Activated CD8-positive, alpha-beta T cell treated with anti-CD3 and anti-CD28 coated beads for 36 hours (primary cell): Measurements from ENCODE around the gene CEND1. TPM values are rescaled to one million over a fixed set of nuclear protein-coding genes. Genes with fewer than 3 reads are reported as not detected.
A peak's percentile ranks its signal among the peaks of the same experiment; 100 is the strongest.

ENCODE experiments used
- ATAC-seq: fragments of 200-7000 bp; cut with Tn5 transposase; one replicate; pipeline ENCODE4 v1.10.0; 2021; ENCODE audit warnings: mild to moderate bottlenecking, moderate library complexity
- CTCF ChIA-PET: fragments of 350-600 bp; sonication (Branson Sonifier 250); formaldehyde crosslinking; loops from one replicate; lab custom pipeline; 2021; ENCODE audit warnings: antibody characterized with exemption; lab: Charles Lee
- POLR2A ChIA-PET: fragments of 350-600 bp; sonication (Branson Sonifier 250); formaldehyde crosslinking; loops from one replicate; lab custom pipeline; 2021; ENCODE audit warnings: antibody characterized with exemption; lab: Charles Lee
- DNase-seq: peaks from one replicate; pipeline ENCODE4 v3.0.0-alpha.2; 2020
- H3K27ac Mint-ChIP-seq: one replicate; pipeline ENCODE4 v1.8.0; 2021; ENCODE audit warnings: mild to moderate bottlenecking, mixed read lengths
- H3K27me3 Mint-ChIP-seq: one replicate; pipeline ENCODE4 v1.8.0; 2021; ENCODE audit warnings: mixed read lengths
- H3K36me3 Mint-ChIP-seq: one replicate; pipeline ENCODE4 v1.8.0; 2021; ENCODE audit warnings: low read depth, mixed read lengths
- H3K4me1 Mint-ChIP-seq: one replicate; pipeline ENCODE4 v1.8.0; 2021; ENCODE audit warnings: low read depth, mixed read lengths
- H3K4me3 Mint-ChIP-seq: one replicate; pipeline ENCODE4 v1.8.0; 2021; ENCODE audit warnings: mild to moderate bottlenecking, moderate library complexity, mixed read lengths
- H3K9me3 Mint-ChIP-seq: one replicate; pipeline ENCODE4 v1.8.0; 2021; ENCODE audit warnings: mixed read lengths
- CTCF ChIP-seq: fragments of 200-600 bp; IDR thresholded peaks from one replicate; pipeline ENCODE4 v1.8.0; 2022; ENCODE audit warnings: antibody characterized with exemption, mild to moderate bottlenecking
- intact Hi-C: fragments of 100-400 bp; cut with micrococcal nuclease; formaldehyde crosslinking; loops from one replicate; pipeline ENCODE4 v1.10.0; 2022
- total RNA-seq, 2 experiments: library from RNA; stranded (reverse); gene quantifications; one replicate each; pipeline ENCODE4 v1.2.3, GENCODE V29; 2021

Gene CEND1
- total RNA-seq, 2 experiments from 2014 or later, result 0.20 to 0.25 TPM

DNA sequence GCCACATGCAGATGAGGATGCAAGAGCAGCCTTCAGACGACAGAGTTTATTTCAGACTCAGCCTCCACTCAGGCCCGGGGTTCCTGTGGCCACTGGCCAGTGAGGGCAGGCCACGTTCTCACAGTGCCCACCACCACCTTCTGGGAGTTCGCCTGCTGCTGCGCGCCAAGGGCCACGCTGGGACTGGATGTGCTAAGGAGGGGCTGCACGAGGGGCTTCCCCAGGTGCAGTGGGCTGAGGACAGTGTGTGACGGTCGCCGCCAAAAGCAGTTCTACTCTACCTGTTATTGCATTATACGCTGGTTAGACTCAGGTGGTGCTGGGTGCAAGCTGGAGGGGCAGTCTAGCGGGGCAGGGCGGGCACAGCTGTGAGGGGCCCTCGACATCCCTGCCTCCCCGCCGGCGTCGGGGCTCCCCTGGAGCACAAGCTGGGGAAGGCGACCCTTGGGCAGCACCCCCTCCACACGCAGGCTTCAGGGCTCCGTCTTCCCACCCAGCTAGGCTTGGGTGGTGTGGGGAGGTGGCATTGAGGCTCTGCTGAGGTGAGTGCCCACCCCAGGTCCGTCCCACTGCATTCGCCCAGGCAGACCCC is 2.7 kb downstream of the CEND1 start:
- CTCF ChIA-PET, result no interaction called here
- H3K4me3 Mint-ChIP-seq, result no peak overlapping the region
- no peaks in the 10 kb centered on the region for H3K27me3 Mint-ChIP-seq
- H3K36me3 Mint-ChIP-seq, result peaks cover 8% of the 10 kb centered on the region
- ATAC-seq, result no peak
- no peak for TF ChIP-seq CTCF
- no peak overlapping the region for H3K27ac Mint-ChIP-seq
- POLR2A ChIA-PET, result interaction anchor here (1.1 to 3.2 kb wide), 3 partner anchors 9 to 13 kb away, joined by 3 to 21 read pairs (median 3); partner anchors contain the start of gene GATD1
- no peaks in the 10 kb centered on the region for H3K9me3 Mint-ChIP-seq
- peaks cover 12% of the 10 kb centered on the region for H3K4me1 Mint-ChIP-seq
- no peak for DNase-seq
- intact Hi-C loops, result no loop called here

DNA sequence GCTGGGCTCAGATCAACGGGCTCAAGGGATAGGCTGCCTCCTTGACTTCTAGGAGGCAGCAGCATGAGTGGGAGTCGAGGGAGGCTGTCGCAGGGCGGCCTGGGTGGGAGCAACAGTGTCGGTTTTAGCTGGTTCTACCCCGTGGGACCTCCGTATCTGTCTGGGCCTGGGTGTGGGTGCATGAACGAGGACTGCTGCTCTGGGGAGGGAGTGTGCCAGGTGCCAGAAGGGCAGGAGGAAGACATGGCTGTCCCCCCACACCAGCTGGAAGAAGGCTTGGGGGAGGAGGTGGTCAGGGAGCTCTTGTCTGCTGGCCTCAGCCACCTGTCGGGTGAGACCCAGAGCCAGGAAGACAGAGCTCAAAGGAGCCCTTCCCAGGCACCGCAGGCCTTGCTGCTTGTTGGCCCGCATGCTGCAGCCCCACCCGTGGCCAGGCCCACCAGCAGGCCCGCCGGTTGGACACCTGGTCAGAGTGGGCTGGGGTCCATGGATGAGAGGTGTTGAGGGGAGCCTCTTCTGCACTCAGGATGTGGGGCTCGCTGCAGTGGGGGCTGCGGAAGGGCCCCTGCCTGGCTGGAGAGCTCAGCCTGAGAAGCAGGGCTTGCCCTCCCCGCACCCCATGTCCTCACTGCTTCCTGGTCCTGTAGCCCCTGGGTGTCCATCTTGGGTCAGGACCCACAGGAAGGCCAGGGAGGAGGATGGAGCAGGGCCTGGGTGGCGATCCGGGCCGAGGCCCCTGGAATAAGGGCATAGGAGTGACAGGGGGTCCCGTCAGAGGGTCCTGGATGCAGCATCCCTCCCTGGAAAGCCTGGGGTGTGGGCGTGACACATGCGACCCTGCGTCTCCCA is 3.4 kb downstream of the CEND1 start:
- intact Hi-C loops, result no loop called here
- H3K27me3 Mint-ChIP-seq, result no peaks in the 10 kb centered on the region
- no peaks in the 10 kb centered on the region for H3K9me3 Mint-ChIP-seq
- H3K27ac Mint-ChIP-seq, result no peak overlapping the region
- ChIA-PET POLR2A (interaction anchor here (1.1 to 3.2 kb wide), 4 partner anchors 9 to 14 kb away, joined by 3 to 21 read pairs (median 6); partner anchors contain the start of gene GATD1), CTCF (interaction anchor here (0.6 to 1.2 kb wide), 3 partner anchors 10 to 557 kb away, joined by 3 read pairs; no protein-coding TSS in a partner anchor)
- TF ChIP-seq CTCF, result no peak
- DNase-seq (no peak), ATAC-seq (no peak)
- H3K4me1 Mint-ChIP-seq, result peaks cover 15% of the 10 kb centered on the region
- H3K4me3 Mint-ChIP-seq, result no peak overlapping the region
- H3K36me3 Mint-ChIP-seq, result peaks cover 6% of the 10 kb centered on the region

DNA sequence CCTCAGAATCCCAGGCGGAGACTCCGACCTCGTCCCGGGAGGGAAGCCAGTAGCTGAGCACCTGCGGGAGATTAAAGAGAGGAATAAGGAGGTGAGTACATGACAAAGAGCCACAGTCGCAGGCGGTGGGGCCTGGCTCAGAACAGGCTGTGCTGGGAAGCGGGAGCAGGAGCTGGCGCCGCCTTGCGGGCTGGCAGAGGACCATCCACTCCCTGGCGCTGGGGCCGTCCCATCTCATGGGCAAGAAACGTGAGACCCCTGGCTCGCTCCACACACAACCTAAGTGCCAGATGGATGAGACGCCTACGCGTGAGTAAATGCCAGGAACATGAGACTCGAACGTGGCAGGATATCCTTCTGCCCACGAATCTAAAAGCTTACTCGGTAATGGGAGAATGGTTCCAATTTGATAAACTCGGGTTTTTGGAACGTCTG is 6.3 kb downstream of the CEND1 start:
- peaks cover 7% of the 10 kb centered on the region for H3K36me3 Mint-ChIP-seq
- ATAC-seq, result peak; percentile 58

DNA sequence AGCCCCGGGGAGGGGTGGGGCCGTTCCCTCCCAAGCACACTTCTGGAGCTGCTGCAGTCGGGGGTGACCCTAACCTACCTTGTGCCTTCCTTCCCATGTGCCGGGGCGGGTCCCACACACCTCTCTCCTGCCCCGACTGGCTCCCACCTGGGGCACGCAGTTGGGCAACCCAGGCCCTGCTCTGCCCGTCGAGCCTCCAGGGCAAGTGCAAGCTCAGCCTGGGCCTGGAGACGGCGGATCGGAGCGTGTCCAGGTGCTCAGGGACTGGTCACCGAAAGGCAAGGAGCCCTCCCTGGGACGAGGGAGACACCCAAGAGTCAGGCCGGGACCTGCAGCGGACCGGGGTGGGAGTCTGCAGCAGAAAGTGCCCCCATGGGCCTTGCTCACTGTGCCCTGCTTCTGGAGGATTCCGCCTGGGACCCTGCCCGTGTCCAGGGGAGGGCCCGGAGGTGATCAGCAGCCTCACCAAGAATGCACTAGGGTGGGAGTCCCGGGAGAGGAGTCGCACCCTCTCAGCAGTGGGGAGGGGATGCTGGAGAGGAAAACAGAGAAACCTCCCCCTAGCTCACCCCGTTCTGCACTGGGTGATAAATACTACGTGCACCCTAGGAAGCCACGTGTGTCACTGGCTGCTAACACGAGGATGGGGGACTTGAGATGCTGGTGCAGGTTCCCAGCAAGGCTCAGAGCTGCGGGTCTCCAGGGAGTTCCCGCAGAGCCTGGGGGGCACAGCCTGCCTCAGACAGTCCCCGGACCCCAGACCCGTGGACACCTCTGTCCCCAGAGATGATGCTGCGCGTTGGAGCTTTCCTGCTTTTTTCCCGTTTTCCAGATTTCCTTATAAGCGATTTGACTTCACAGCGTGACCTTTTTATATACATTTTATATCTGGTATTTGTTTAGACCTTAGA is 7.4 kb downstream of the CEND1 start:
- ChIA-PET POLR2A (interaction anchor here (0.8 to 0.9 kb wide), 2 partner anchors 14 to 18 kb away, joined by 3 read pairs; no protein-coding TSS in a partner anchor), CTCF (interaction anchor here (1.5 kb wide), 1 partner anchor 87 kb away, joined by 4 read pairs; the partner anchor contains the start of genes DEAF1 and TMEM80)
- Mint-ChIP-seq H3K4me1 (peaks cover 15% of the 10 kb centered on the region), H3K27me3 (no peaks in the 10 kb centered on the region), H3K9me3 (no peaks in the 10 kb centered on the region), H3K36me3 (peaks cover 7% of the 10 kb centered on the region), H3K4me3 (no peak overlapping the region), H3K27ac (no peak overlapping the region)
- DNase-seq (no peak), ATAC-seq (no peak)
- TF ChIP-seq CTCF, result no peak
- intact Hi-C loops, result no loop called here

More for the DNA sequence above, 6.3 kb downstream of the CEND1 start:
- H3K4me3 Mint-ChIP-seq, result no peak overlapping the region
- peak; percentile 49 for DNase-seq
- no peak overlapping the region for H3K27ac Mint-ChIP-seq
- peak; percentile 56 for TF ChIP-seq CTCF
- intact Hi-C loops, result no loop called here
- no peaks in the 10 kb centered on the region for H3K27me3 Mint-ChIP-seq
- no peaks in the 10 kb centered on the region for H3K9me3 Mint-ChIP-seq
- POLR2A ChIA-PET, result interaction anchor here (0.8 to 1.1 kb wide), 3 partner anchors 8 to 19 kb away, joined by 3 read pairs; no protein-coding TSS in a partner anchor
- CTCF ChIA-PET, result interaction anchor here (0.6 to 1.5 kb wide), 4 partner anchors 12 to 88 kb away, joined by 3 to 4 read pairs (median 4); partner anchors contain the start of genes DEAF1 and TMEM80
- peaks cover 21% of the 10 kb centered on the region for H3K4me1 Mint-ChIP-seq
